Measurements from ENCODE around the gene INPP4B. TPM values are rescaled to one million over a fixed set of nuclear protein-coding genes. Genes with fewer than 3 reads are reported as not detected.

Gene INPP4B
- total RNA-seq, 1 donor from 2014 or later: 32.7 TPM

GRCh38 chr4:142707401-142707800 lies 138.7 kb downstream of the INPP4B start:
- TF ChIP-seq CTCF (IDR thresholded peaks at IDR 0.05): no peak
- no peak overlapping the region for H3K4me3 ChIP-seq
- H3K27ac ChIP-seq: no peak overlapping the region
- no peaks in the 10 kb centered on the region for H3K36me3 ChIP-seq
- H3K9me3 ChIP-seq: no peaks in the 10 kb centered on the region
- intact Hi-C loops (cut with DNase I): no loop called here
- no peaks in the 10 kb centered on the region for H3K4me1 ChIP-seq
- DNase-seq (ENCODE audit: low spot score in 2 of 2): no peak
- H3K27me3 ChIP-seq: no peaks in the 10 kb centered on the region

- H3K27me3 ChIP-seq: no peaks in the 10 kb centered on the region
- H3K9me3 ChIP-seq: no peaks in the 10 kb centered on the region
- TF ChIP-seq CTCF (IDR thresholded peaks at IDR 0.05): no peak
- H3K4me3 ChIP-seq: no peak overlapping the region
- H3K36me3 ChIP-seq: no peaks in the 10 kb centered on the region
- no peak overlapping the region for H3K27ac ChIP-seq
- H3K4me1 ChIP-seq: no peaks in the 10 kb centered on the region
- DNase-seq (ENCODE audit: low spot score in 2 of 2): no peak
- intact Hi-C loops (cut with DNase I): no loop called here
Measured at GRCh38 chr4:142706381-142706780, 139.7 kb downstream of the INPP4B start.

DNA sequence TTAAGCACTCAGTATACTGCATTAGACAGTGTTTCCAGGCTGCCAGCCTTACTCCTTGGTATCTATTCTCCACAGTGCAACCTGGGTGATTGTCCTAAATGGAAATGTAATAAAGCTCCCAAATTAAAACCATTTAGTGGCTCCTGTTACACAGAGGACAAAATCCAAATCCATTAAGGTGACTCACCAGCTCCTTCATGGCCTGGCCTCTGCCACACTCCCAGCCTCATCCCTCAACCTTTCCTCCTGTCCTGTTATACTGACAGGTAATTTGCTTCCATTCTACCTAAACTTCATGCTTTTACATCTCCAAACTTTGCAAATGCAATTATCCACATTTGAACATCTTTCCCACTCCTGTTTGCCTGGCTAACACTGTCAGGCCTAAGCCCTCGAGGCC lies 140.3 kb downstream of the INPP4B start:
- TF ChIP-seq CTCF (IDR thresholded peaks at IDR 0.05): no peak
- no peak overlapping the region for H3K27ac ChIP-seq

DNA sequence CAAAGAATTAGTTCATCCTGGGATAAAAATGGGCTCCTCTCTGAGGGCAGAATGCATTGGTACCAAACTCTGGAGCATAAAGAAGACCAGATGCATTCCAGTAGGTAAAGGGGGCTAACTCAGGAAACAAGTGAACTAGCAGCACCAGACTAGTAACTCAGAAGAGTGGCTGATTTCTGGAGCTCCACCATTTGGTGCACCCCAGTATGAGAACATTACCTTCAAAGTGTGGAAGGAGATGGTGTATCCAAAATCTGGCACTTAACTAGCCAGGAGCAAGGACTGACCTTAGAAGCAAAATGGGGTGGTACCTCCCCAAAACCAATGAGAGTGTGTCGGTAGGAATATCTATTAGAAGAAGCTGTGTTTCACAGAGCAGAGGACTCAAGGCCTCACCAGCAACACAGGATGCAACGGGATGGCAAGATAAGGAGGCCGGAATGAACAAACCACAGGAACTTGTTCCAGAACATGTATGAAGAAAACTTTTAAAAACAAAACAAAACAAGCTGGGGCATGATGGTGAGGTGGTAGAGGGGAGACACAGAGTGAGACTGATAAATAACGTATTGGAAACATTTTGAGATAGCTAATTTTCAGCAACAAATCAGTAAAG lies 142.3 kb downstream of the INPP4B start:
- Histone ChIP-seq H3K27me3 (no peaks in the 10 kb centered on the region), H3K4me3 (no peak overlapping the region), H3K4me1 (no peaks in the 10 kb centered on the region), H3K36me3 (no peaks in the 10 kb centered on the region), H3K9me3 (no peaks in the 10 kb centered on the region), H3K27ac (no peak overlapping the region)
- intact Hi-C loops (cut with DNase I): no loop called here
- TF ChIP-seq CTCF (IDR thresholded peaks at IDR 0.05): no peak
- DNase-seq (ENCODE audit: low spot score in 2 of 2): no peak

More for the DNA sequence above, 140.3 kb downstream of the INPP4B start:
- Histone ChIP-seq H3K9me3 (no peaks in the 10 kb centered on the region), H3K4me1 (no peaks in the 10 kb centered on the region), H3K4me3 (no peak overlapping the region), H3K36me3 (no peaks in the 10 kb centered on the region), H3K27me3 (no peaks in the 10 kb centered on the region)
- intact Hi-C loops (cut with DNase I): no loop called here
- no peak for DNase-seq (ENCODE audit: low spot score in 2 of 2)

- Histone ChIP-seq H3K4me3 (no peak overlapping the region), H3K9me3 (no peaks in the 10 kb centered on the region), H3K4me1 (no peaks in the 10 kb centered on the region), H3K27ac (no peak overlapping the region), H3K36me3 (no peaks in the 10 kb centered on the region), H3K27me3 (no peaks in the 10 kb centered on the region)
- intact Hi-C loops (cut with DNase I): no loop called here
- DNase-seq (ENCODE audit: low spot score in 2 of 2): no peak
- no peak for TF ChIP-seq CTCF (IDR thresholded peaks at IDR 0.05)
Measured at GRCh38 chr4:142701017-142701416, 145.1 kb downstream of the INPP4B start.

DNA sequence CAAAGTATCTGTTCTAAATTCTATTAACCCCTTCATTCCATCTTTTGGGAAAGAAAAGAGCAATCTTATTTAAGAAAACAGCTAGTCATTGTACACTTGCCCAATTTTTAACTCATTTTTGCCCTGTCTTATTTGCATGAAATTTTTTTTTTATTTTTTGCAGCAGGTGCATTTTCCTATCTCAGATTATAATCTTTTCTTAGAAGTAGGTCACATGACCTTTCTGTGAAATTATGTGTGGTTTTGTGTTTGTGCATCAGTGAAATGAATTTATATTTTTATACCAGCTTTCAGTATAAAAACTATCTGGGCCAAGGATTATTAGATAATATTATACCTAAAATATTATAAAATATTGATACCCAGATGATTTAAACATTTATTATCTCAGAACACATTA lies 145.6 kb downstream of the INPP4B start:
- H3K4me1 ChIP-seq: no peaks in the 10 kb centered on the region
- H3K27ac ChIP-seq: no peak overlapping the region
- intact Hi-C loops (cut with DNase I): no loop called here
- no peak overlapping the region for H3K4me3 ChIP-seq
- no peak for TF ChIP-seq CTCF (IDR thresholded peaks at IDR 0.05)
- no peaks in the 10 kb centered on the region for H3K36me3 ChIP-seq
- H3K27me3 ChIP-seq: no peaks in the 10 kb centered on the region
- no peaks in the 10 kb centered on the region for H3K9me3 ChIP-seq
- no peak for DNase-seq (ENCODE audit: low spot score in 2 of 2)

Data from ascending aorta (tissue), 2 donors.